ENCODE measurements around the gene S100Z.
"Not testable (repeated sequence)": the region's sequence is repeated elsewhere in the genome, so short reads cannot be mapped to it uniquely, and the experiment has no call there.

The S100Z gene

GRCh38 chr5:76831110-76831452 lies 18.7 kb upstream of the S100Z start:
- FAIRE-seq: no peak

GRCh38 chr5:76836181-76836580 lies 13.6 kb upstream of the S100Z start:
- no peak for FAIRE-seq

- FAIRE-seq: no peak
Measured at GRCh38 chr5:76836585-76836984, 13.2 kb upstream of the S100Z start.

GRCh38 chr5:76838481-76839261 lies 11.1 kb upstream of the S100Z start:
- no peak for FAIRE-seq

GRCh38 chr5:76841361-76841760 lies 8.5 kb upstream of the S100Z start:
- FAIRE-seq: no peak

GRCh38 chr5:76845890-76846289 lies 3.9 kb upstream of the S100Z start:
- FAIRE-seq: no peak

GRCh38 chr5:76850543-76851145 lies 830 bp downstream of the S100Z start:
- no peak for FAIRE-seq

- FAIRE-seq: no peak
Measured at GRCh38 chr5:76851728-76852369, 2.0 kb downstream of the S100Z start.

- no peak for FAIRE-seq
Measured at GRCh38 chr5:76852772-76853171, 3.0 kb downstream of the S100Z start.

GRCh38 chr5:76853741-76854140 lies 3.9 kb downstream of the S100Z start:
- FAIRE-seq: not testable (repeated sequence)

- FAIRE-seq: no peak
Measured at GRCh38 chr5:76854644-76855043, 4.8 kb downstream of the S100Z start.

- not testable (repeated sequence) for FAIRE-seq
Measured at GRCh38 chr5:76855501-76855900, 5.7 kb downstream of the S100Z start.

- FAIRE-seq: no peak
Measured at GRCh38 chr5:76855961-76856360, 6.1 kb downstream of the S100Z start.

GRCh38 chr5:76856800-76857199 lies 7.0 kb downstream of the S100Z start:
- FAIRE-seq: not testable (repeated sequence)

- FAIRE-seq: no peak
Measured at GRCh38 chr5:76859591-76860247, 9.9 kb downstream of the S100Z start.

- no peak for FAIRE-seq
Measured at GRCh38 chr5:76861612-76862011, 11.8 kb downstream of the S100Z start.

GRCh38 chr5:76863001-76863400 lies 13.2 kb downstream of the S100Z start:
- no peak for FAIRE-seq

GRCh38 chr5:76866503-76866902 lies 16.7 kb downstream of the S100Z start:
- FAIRE-seq: no peak

- no peak for FAIRE-seq
Measured at GRCh38 chr5:76867038-76867437, 17.2 kb downstream of the S100Z start.

GRCh38 chr5:76867827-76868693 lies 18.2 kb downstream of the S100Z start:
- peak; percentile 97 for FAIRE-seq

GRCh38 chr5:76870046-76870445 lies 20.2 kb downstream of the S100Z start:
- FAIRE-seq: no peak

GRCh38 chr5:76874088-76874581 lies 24.3 kb downstream of the S100Z start:
- peak; percentile 93 for FAIRE-seq
